GM23338 (cell line): ENCODE results near the gene MINPP1. TPM values are rescaled to one million over a fixed set of nuclear protein-coding genes. Genes with fewer than 3 reads are reported as not detected.

Experiments used
- ATAC-seq: fragments of 200-7000 bp; cut with Tn5 transposase; 3 replicates; pipeline ENCODE4 v1.9.1; 2020
- DNase-seq: peaks from one replicate; pipeline ENCODE4 v3.0.0-alpha.2; 2015; ENCODE audit warnings: low spot score
- H2AFZ ChIP-seq: fragments of 200-600 bp; sonication (generic); 2 replicates; pipeline ENCODE4 v1.8.0; 2016; ENCODE audit warnings: antibody characterized with exemption, mild to moderate bottlenecking, moderate library complexity
- H3F3A ChIP-seq: fragments of 200-600 bp; sonication (generic); replicated peaks from 2 replicates; pipeline ENCODE4 v1.8.0; 2017; ENCODE audit warnings: antibody characterized with exemption, mixed run types, low read depth
- H3K27ac ChIP-seq: fragments of 200-600 bp; sonication (generic); 2 replicates; pipeline ENCODE4 v1.6.1; 2016; ENCODE audit warnings: low read depth
- H3K27me3 ChIP-seq: fragments of 200-600 bp; sonication (generic); 2 replicates; pipeline ENCODE4 v1.8.0; 2016; ENCODE audit warnings: mild to moderate bottlenecking, mixed run types, moderate library complexity; ENCODE audit not compliant: insufficient read depth
- H3K36me3 ChIP-seq: fragments of 200-600 bp; sonication (generic); 2 replicates; pipeline ENCODE4 v1.8.0; 2016; ENCODE audit warnings: mild to moderate bottlenecking; ENCODE audit not compliant: insufficient read depth
- H3K4me1 ChIP-seq: fragments of 200-600 bp; sonication (generic); 2 replicates; pipeline ENCODE4 v1.8.0; 2016; ENCODE audit warnings: mild to moderate bottlenecking, moderate library complexity; ENCODE audit not compliant: insufficient read depth
- H3K4me2 ChIP-seq: fragments of 200-600 bp; sonication (generic); 2 replicates; pipeline ENCODE4 v1.7.1; 2017; ENCODE audit warnings: mixed run types
- H3K4me3 ChIP-seq: fragments of 200-600 bp; sonication (generic); 2 replicates; pipeline ENCODE4 v1.6.1; 2016; ENCODE audit warnings: mixed run types
- H3K79me2 ChIP-seq: fragments of 200-600 bp; sonication (generic); replicated peaks from 2 replicates; pipeline ENCODE4 v1.8.0; 2017; ENCODE audit warnings: mild to moderate bottlenecking; ENCODE audit not compliant: insufficient read depth
- H3K9me2 ChIP-seq: fragments of 200-600 bp; sonication (generic); 2 replicates; pipeline ENCODE4 v1.8.0; 2017; ENCODE audit not compliant: insufficient read depth
- H4K20me1 ChIP-seq: fragments of 200-600 bp; sonication (generic); replicated peaks from 2 replicates; pipeline ENCODE4 v1.8.0; 2017; ENCODE audit warnings: mild to moderate bottlenecking; ENCODE audit not compliant: insufficient read depth
- H3K27ac Mint-ChIP-seq: 2 replicates; pipeline ENCODE4 v1.8.0; 2020; ENCODE audit warnings: inconsistent platforms, mild to moderate bottlenecking, moderate library complexity, mixed read lengths
- H3K27me3 Mint-ChIP-seq: 3 replicates; pipeline ENCODE4 v1.8.0; 2022; ENCODE audit warnings: low read depth, mild to moderate bottlenecking, moderate library complexity, mixed read lengths, inconsistent platforms; ENCODE audit not compliant: insufficient read depth, poor library complexity
- H3K36me3 Mint-ChIP-seq: 3 replicates; pipeline ENCODE4 v1.8.0; 2021; ENCODE audit warnings: low read depth, mild to moderate bottlenecking, inconsistent platforms, moderate library complexity, mixed read lengths
- H3K4me1 Mint-ChIP-seq: 3 replicates; pipeline ENCODE4 v1.8.0; 2020; ENCODE audit warnings: mild to moderate bottlenecking, inconsistent platforms, mixed read lengths
- H3K4me3 Mint-ChIP-seq: 3 replicates; pipeline ENCODE4 v1.8.0; 2021; ENCODE audit warnings: moderate library complexity, mild to moderate bottlenecking, inconsistent platforms, mixed read lengths
- H3K9me3 Mint-ChIP-seq: 3 replicates; pipeline ENCODE4 v1.8.0; 2020; ENCODE audit warnings: moderate library complexity, mild to moderate bottlenecking, inconsistent platforms, mixed read lengths
- CREB1 ChIP-seq: fragments of 250-450 bp; sonication (Bioruptor Pico); IDR thresholded peaks from 2 replicates; pipeline ENCODE4 v1.5.0; 2020; ENCODE audit warnings: low read depth, mild to moderate bottlenecking, moderate library complexity
- ETS1 ChIP-seq: IDR thresholded peaks from 2 replicates; pipeline ENCODE4 v1.6.1; 2016; ENCODE audit warnings: antibody characterized with exemption
- EZH2 ChIP-seq: fragments of 200-600 bp; sonication (generic); IDR thresholded peaks from one replicate; pipeline ENCODE4 v1.8.0; 2017; ENCODE audit warnings: antibody characterized with exemption, mild to moderate bottlenecking, low read depth; ENCODE audit not compliant: unreplicated experiment
- JUNB ChIP-seq: IDR thresholded peaks from one replicate; pipeline ENCODE4 v1.6.1; 2016; ENCODE audit warnings: antibody characterized with exemption; ENCODE audit not compliant: unreplicated experiment
- NANOG ChIP-seq: IDR thresholded peaks from 2 replicates; pipeline ENCODE4 v1.6.1; 2016; ENCODE audit warnings: antibody characterized with exemption, borderline replicate concordance
- POLR2AphosphoS5 ChIP-seq: IDR thresholded peaks from 2 replicates; pipeline ENCODE4 v1.6.1; 2016; ENCODE audit warnings: antibody characterized with exemption, low read depth
- REST ChIP-seq: IDR thresholded peaks from one replicate; pipeline ENCODE4 v1.6.1; 2018; ENCODE audit warnings: antibody characterized with exemption; ENCODE audit not compliant: unreplicated experiment
- STAT1 ChIP-seq: IDR thresholded peaks from one replicate; pipeline ENCODE4 v1.6.1; 2016; ENCODE audit warnings: antibody characterized with exemption; ENCODE audit not compliant: unreplicated experiment
- ZNF114 ChIP-seq: fragments of 250-450 bp; sonication (Bioruptor Pico); IDR thresholded peaks from 2 replicates; pipeline ENCODE4 v1.5.0; 2020; ENCODE audit warnings: mild to moderate bottlenecking, moderate library complexity
- ZNF462 ChIP-seq: fragments of 250-450 bp; sonication (Bioruptor Pico); IDR thresholded peaks from 2 replicates; pipeline ENCODE4 v1.5.0; 2020; ENCODE audit warnings: mild to moderate bottlenecking, moderate library complexity
- polyA plus RNA-seq: library from polyadenylated mRNA; unstranded; fragments of >200 nt; fragmentation: Nextera tagmentation; extraction: Ambion mirVana; gene quantifications from 2 replicates; pipeline ENCODE4 v1.2.1, GENCODE V29; 2016
- total RNA-seq: library from RNA; depleted of rRNA; stranded (reverse); fragments of >200 nt; shearing (Covaris generic); gene quantifications from 2 replicates; pipeline ENCODE4 v1.2.3, GENCODE V29; 2014

The MINPP1 gene
- total and polyA plus RNA-seq, 2 experiments from 2014 or later, result 27.0 to 39.3 TPM

DNA sequence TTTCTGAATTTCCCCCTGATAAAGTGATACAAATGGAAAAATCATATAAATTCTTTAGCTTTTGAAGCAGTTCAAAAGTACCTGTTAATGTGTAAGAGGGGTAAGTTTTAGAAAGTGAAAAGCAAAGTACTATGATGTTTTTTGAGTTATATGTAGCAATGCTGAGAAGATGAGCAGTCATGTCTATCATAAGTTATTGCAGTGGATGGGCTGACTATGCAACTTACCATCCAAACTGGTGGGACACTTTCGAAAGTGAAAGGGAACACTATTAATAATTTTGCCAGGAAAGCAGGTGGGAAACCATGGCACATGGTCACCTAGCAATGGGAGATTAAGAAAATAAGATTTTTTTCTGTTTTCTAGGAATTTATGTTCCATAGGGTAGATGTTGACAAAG lies 4.1 kb downstream of the MINPP1 start:
- peaks cover 32% of the 10 kb centered on the region for H3K79me2 ChIP-seq
- no peaks in the 10 kb centered on the region for H4K20me1 ChIP-seq
- Mint-ChIP-seq H3K9me3 (no peaks in the 10 kb centered on the region), H3K4me3 (no peak overlapping the region), H3K4me1 (peaks cover 14% of the 10 kb centered on the region), H3K27me3 (peaks cover 3% of the 10 kb centered on the region), H3K36me3 (peaks cover 31% of the 10 kb centered on the region), H3K27ac (no peak overlapping the region)
- H3F3A ChIP-seq, result 0 out of 2 replicates have a peak, but pooled peaks cover 6% of the 10 kb centered on the region
- peaks cover 4% of the 10 kb centered on the region; the same call in 1 of the 2 replicates for H3K36me3 ChIP-seq
- DNase-seq, result no peak
- no peak overlapping the region for H3K4me2 ChIP-seq
- no peaks in the 10 kb centered on the region for H3K9me2 ChIP-seq
- no peak overlapping the region for H3K4me3 ChIP-seq
- H3K27me3 ChIP-seq, result no peaks in the 10 kb centered on the region
- TF ChIP-seq POLR2AphosphoS5 (no peak), REST (no peak)
- ATAC-seq, result no peak
- no peak overlapping the region for H2AFZ ChIP-seq
- peaks cover 12% of the 10 kb centered on the region for H3K4me1 ChIP-seq
- no peak overlapping the region for H3K27ac ChIP-seq

GRCh38 chr10:87510025-87510424 lies 5.3 kb downstream of the MINPP1 start:
- Histone ChIP-seq H3K4me1 (peaks cover 12% of the 10 kb centered on the region), H3F3A (no peaks in the 10 kb centered on the region), H3K4me3 (no peak overlapping the region), H3K79me2 (peaks cover 32% of the 10 kb centered on the region), H3K27me3 (no peaks in the 10 kb centered on the region), H3K4me2 (no peak overlapping the region), H3K36me3 (peaks cover 15% of the 10 kb centered on the region; the same call in 1 of the 2 replicates), H3K9me2 (no peaks in the 10 kb centered on the region), H4K20me1 (no peaks in the 10 kb centered on the region), H3K27ac (no peak overlapping the region), H2AFZ (no peak overlapping the region)
- peaks cover 14% of the 10 kb centered on the region for H3K4me1 Mint-ChIP-seq
- H3K9me3 Mint-ChIP-seq, result no peaks in the 10 kb centered on the region
- peaks cover 3% of the 10 kb centered on the region for H3K27me3 Mint-ChIP-seq
- no peak for ATAC-seq
- no peak for DNase-seq
- no peak overlapping the region for H3K4me3 Mint-ChIP-seq
- no peak overlapping the region for H3K27ac Mint-ChIP-seq
- peaks cover 43% of the 10 kb centered on the region for H3K36me3 Mint-ChIP-seq
- TF ChIP-seq JUNB, result no peak
- TF ChIP-seq ZNF114 (CRISPR knock-in tag), result no peak
- TF ChIP-seq EZH2, result no peak
- TF ChIP-seq NANOG, result no peak
- no peak for TF ChIP-seq ETS1
- TF ChIP-seq STAT1, result no peak
- TF ChIP-seq ZNF462, result no peak
- no peak for TF ChIP-seq CREB1 (CRISPR knock-in tag)
